MM.1S (cell line): Measurements from ENCODE around the gene RIPOR3.

Experiments
- EZH2 ChIP-seq: fragments of 300-600 bp; sonication (generic); optimal IDR thresholded peaks from 2 replicates; pipeline ENCODE3; 2017; ENCODE audit warnings: low read depth, mild to moderate bottlenecking, antibody characterized with exemption, low read length, mixed read lengths
- TF ChIP-seq, protein P1 (sequence below): fragments of 300-600 bp; sonication (generic); IDR thresholded peaks from 2 replicates; pipeline ENCODE4 v1.5.1; 2016; ENCODE audit warnings: antibody characterized with exemption, low read length, mixed read lengths

DNA sequence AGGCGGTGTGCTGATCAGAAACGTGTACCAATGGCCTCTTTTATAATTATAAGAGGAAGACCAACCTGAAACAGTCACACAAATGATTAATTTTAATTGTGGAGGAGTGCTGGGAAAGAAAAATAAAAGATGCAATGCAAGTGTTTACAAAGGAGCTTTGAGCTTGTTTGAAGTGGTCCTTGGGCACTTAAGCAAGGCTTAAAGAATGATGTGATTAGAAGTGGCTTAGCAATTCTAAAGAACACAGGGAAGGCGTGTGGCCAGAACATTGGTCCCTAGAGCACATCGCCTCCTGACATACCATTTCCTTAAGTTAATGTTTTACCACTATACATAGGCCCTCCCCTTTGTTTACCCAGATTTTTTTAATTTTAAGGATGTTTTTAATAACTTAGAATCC lies 155.0 kb downstream of the RIPOR3 start:
- TF ChIP-seq, protein P1, sequence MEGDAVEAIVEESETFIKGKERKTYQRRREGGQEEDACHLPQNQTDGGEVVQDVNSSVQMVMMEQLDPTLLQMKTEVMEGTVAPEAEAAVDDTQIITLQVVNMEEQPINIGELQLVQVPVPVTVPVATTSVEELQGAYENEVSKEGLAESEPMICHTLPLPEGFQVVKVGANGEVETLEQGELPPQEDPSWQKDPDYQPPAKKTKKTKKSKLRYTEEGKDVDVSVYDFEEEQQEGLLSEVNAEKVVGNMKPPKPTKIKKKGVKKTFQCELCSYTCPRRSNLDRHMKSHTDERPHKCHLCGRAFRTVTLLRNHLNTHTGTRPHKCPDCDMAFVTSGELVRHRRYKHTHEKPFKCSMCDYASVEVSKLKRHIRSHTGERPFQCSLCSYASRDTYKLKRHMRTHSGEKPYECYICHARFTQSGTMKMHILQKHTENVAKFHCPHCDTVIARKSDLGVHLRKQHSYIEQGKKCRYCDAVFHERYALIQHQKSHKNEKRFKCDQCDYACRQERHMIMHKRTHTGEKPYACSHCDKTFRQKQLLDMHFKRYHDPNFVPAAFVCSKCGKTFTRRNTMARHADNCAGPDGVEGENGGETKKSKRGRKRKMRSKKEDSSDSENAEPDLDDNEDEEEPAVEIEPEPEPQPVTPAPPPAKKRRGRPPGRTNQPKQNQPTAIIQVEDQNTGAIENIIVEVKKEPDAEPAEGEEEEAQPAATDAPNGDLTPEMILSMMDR = no peak
- TF ChIP-seq EZH2 = no peak
